IPS-20b (cell line): Measurements from ENCODE around the gene KIRREL3.

Source experiments
- H3K27ac ChIP-seq: one replicate; pipeline ENCODE4 v1.5.1; 2013; ENCODE audit warnings: low read length
- H3K27me3 ChIP-seq: 2 replicates; pipeline ENCODE4 v1.6.1; 2013; ENCODE audit warnings: mild to moderate bottlenecking, low read length, inconsistent platforms; ENCODE audit not compliant: insufficient read depth
- H3K36me3 ChIP-seq: 2 replicates; pipeline ENCODE4 v1.6.1; 2013; ENCODE audit warnings: low read depth, mild to moderate bottlenecking, inconsistent platforms, low read length, moderate library complexity; ENCODE audit not compliant: insufficient read depth
- H3K4me1 ChIP-seq: 2 replicates; pipeline ENCODE4 v1.6.1; 2013; ENCODE audit warnings: mild to moderate bottlenecking, control low read depth, inconsistent platforms, low read length, moderate library complexity; ENCODE audit not compliant: insufficient read depth
- H3K4me3 ChIP-seq: 2 replicates; pipeline ENCODE4 v1.5.1; 2013; ENCODE audit warnings: mild to moderate bottlenecking, low read length, inconsistent platforms
- H3K9ac ChIP-seq: 2 replicates; pipeline ENCODE4 v1.6.1; 2013; ENCODE audit warnings: low read depth, mild to moderate bottlenecking, inconsistent platforms, low read length, moderate library complexity
- H3K9me3 ChIP-seq: 2 replicates; pipeline ENCODE4 v1.6.1; 2013; ENCODE audit warnings: mild to moderate bottlenecking, low read depth, low read length, inconsistent platforms; ENCODE audit not compliant: insufficient read depth

KIRREL3 gene

GRCh38 chr11:126804363-126804762 lies 196.2 kb downstream of the KIRREL3 start:
- H3K4me3 ChIP-seq = no peak overlapping the region
- H3K27ac ChIP-seq = no peak overlapping the region
- H3K36me3 ChIP-seq = no peaks in the 10 kb centered on the region
- H3K27me3 ChIP-seq = no peaks in the 10 kb centered on the region
- H3K9ac ChIP-seq = no peak overlapping the region
- no peaks in the 10 kb centered on the region for H3K9me3 ChIP-seq
- no peaks in the 10 kb centered on the region for H3K4me1 ChIP-seq

DNA sequence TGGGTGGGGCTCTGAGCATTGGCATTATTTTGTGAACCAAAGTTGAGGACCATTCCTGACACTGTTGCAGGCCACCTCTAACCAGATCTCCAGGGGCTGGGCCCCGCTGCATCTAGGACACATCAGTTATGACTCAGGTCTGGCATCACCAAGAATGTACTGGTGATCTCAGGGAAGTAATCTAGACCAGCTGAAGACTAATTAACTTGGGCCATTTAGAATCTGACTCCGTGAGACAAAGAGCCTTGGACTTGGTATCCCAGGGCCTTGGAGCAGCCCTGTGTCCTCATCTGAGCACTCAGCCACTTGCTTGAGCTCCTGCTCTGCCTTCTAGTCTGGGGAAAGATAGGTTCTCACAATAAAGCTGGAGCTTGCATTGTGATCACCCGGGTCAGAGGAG lies 200.6 kb downstream of the KIRREL3 start:
- H3K9ac ChIP-seq = no peak overlapping the region
- no peaks in the 10 kb centered on the region for H3K27me3 ChIP-seq
- no peaks in the 10 kb centered on the region for H3K9me3 ChIP-seq
- H3K27ac ChIP-seq = no peak overlapping the region
- H3K4me3 ChIP-seq = no peak overlapping the region
- no peaks in the 10 kb centered on the region; the same call in 1 of the 2 replicates for H3K4me1 ChIP-seq
- no peaks in the 10 kb centered on the region for H3K36me3 ChIP-seq

DNA sequence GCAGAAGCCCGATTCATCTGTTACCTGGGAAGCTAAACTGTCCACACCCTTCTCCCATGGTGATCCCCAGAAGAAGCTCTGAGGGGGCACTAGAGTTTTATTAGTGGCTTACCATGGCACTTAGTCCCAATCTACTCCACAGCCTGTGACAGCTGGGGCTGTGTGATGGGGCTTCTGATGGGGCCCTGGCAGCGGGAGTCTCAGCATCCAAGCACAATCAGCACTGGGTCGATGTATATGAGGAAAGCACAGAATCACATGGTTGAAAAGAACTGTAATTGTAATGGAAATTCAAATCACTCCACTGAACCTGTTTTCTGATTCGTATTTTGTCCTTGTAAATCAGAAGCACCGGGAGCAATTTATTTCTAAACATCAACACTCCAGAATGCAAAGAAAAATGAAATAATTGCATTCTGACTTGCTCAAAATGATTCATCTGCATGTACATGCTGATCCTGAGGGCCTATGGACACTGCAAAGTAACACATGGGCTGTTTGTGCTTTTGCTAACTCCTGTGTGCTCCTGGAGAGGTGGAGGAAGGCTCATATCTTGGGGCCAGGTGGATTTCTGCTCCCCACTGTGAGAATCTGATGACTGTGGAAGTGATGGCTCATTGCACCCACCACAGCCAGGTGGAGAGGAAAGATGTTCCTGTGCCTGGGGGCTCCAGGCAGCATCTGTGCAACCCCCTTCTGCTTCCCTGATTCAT lies 203.0 kb downstream of the KIRREL3 start:
- no peaks in the 10 kb centered on the region for H3K27me3 ChIP-seq
- H3K27ac ChIP-seq = no peak overlapping the region
- H3K4me1 ChIP-seq = no peaks in the 10 kb centered on the region; the same call in 1 of the 2 replicates
- H3K9ac ChIP-seq = no peak overlapping the region
- H3K4me3 ChIP-seq = no peak overlapping the region
- H3K36me3 ChIP-seq = no peaks in the 10 kb centered on the region
- H3K9me3 ChIP-seq = no peaks in the 10 kb centered on the region

- H3K36me3 ChIP-seq = no peaks in the 10 kb centered on the region
- H3K9ac ChIP-seq = no peak overlapping the region
- no peak overlapping the region for H3K4me3 ChIP-seq
- H3K27ac ChIP-seq = no peak overlapping the region
- H3K9me3 ChIP-seq = no peaks in the 10 kb centered on the region
- peaks cover 5% of the 10 kb centered on the region for H3K4me1 ChIP-seq
- H3K27me3 ChIP-seq = no peaks in the 10 kb centered on the region
These were observed 207.0 kb downstream of the KIRREL3 start for GRCh38 chr11:126793596-126793995.

DNA sequence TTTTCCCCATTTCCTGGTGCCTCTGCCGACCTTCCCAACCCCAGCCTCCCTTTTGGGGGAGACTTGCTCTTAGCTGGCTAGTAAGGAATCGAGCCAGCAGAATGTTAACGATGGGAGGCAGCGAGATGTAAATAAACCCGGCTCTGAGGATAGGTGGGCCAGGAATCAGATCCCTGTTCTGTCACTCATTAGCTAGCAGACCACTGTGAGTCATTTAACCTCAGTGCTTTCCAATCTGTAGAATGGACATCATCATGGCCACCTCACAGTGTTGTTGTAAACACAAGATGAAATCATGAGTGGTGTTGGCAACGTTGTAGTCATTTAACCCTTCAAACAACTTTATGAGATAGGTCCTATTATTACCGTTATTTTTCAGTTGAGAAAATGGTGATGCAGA lies 208.6 kb downstream of the KIRREL3 start:
- H3K4me3 ChIP-seq = no peak overlapping the region
- peaks cover 5% of the 10 kb centered on the region; the same call in 1 of the 2 replicates for H3K4me1 ChIP-seq
- H3K9me3 ChIP-seq = no peaks in the 10 kb centered on the region
- H3K36me3 ChIP-seq = no peaks in the 10 kb centered on the region
- H3K9ac ChIP-seq = no peak overlapping the region
- no peak overlapping the region for H3K27ac ChIP-seq
- H3K27me3 ChIP-seq = no peaks in the 10 kb centered on the region

GRCh38 chr11:126791446-126791845 lies 209.1 kb downstream of the KIRREL3 start:
- Histone ChIP-seq H3K4me3 (no peak overlapping the region), H3K4me1 (peaks cover 5% of the 10 kb centered on the region; the same call in 1 of the 2 replicates), H3K36me3 (no peaks in the 10 kb centered on the region), H3K27me3 (no peaks in the 10 kb centered on the region), H3K9ac (no peak overlapping the region), H3K27ac (no peak overlapping the region), H3K9me3 (no peaks in the 10 kb centered on the region)

GRCh38 chr11:126790550-126791081 lies 210.0 kb downstream of the KIRREL3 start:
- H3K9ac ChIP-seq = no peak overlapping the region
- no peak overlapping the region for H3K27ac ChIP-seq
- H3K27me3 ChIP-seq = no peaks in the 10 kb centered on the region
- no peaks in the 10 kb centered on the region for H3K36me3 ChIP-seq
- no peak overlapping the region for H3K4me3 ChIP-seq
- no peaks in the 10 kb centered on the region for H3K9me3 ChIP-seq
- H3K4me1 ChIP-seq = peaks cover 5% of the 10 kb centered on the region; the same call in 1 of the 2 replicates

DNA sequence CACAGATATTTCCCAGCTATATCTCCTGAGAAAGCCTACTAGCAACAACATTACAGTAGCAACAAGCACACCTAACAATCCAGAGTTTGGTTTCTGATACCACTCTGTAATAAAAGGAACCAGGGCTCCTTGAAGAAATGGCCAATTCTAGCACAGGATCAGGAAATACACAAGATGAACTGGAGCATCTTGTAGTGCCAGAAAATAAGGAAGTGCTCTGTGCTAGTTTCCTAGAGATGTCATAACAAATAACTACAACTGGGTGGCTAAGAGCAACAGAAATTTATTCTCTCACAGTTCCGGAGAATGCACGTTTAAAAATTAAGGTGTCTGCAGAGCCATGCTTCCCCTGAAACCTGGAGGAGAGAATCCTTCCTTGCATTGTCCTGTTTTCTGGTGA lies 217.8 kb downstream of the KIRREL3 start:
- peaks cover 5% of the 10 kb centered on the region; the same call in 1 of the 2 replicates for H3K4me1 ChIP-seq
- no peaks in the 10 kb centered on the region for H3K9me3 ChIP-seq
- no peak overlapping the region for H3K27ac ChIP-seq
- no peaks in the 10 kb centered on the region for H3K27me3 ChIP-seq
- no peaks in the 10 kb centered on the region for H3K36me3 ChIP-seq
- H3K9ac ChIP-seq = no peak overlapping the region
- H3K4me3 ChIP-seq = no peak overlapping the region

- Histone ChIP-seq H3K36me3 (no peaks in the 10 kb centered on the region), H3K27me3 (no peaks in the 10 kb centered on the region), H3K27ac (no peak overlapping the region), H3K4me1 (peaks cover 5% of the 10 kb centered on the region; the same call in 1 of the 2 replicates), H3K9ac (no peak overlapping the region), H3K4me3 (no peak overlapping the region), H3K9me3 (no peaks in the 10 kb centered on the region)
These were observed 218.6 kb downstream of the KIRREL3 start for GRCh38 chr11:126781942-126782341.

GRCh38 chr11:126776119-126776518 lies 224.5 kb downstream of the KIRREL3 start:
- H3K4me3 ChIP-seq = no peak overlapping the region
- H3K4me1 ChIP-seq = no peaks in the 10 kb centered on the region
- H3K36me3 ChIP-seq = no peaks in the 10 kb centered on the region
- no peaks in the 10 kb centered on the region for H3K27me3 ChIP-seq
- no peak overlapping the region for H3K27ac ChIP-seq
- no peaks in the 10 kb centered on the region for H3K9me3 ChIP-seq
- no peak overlapping the region for H3K9ac ChIP-seq

DNA sequence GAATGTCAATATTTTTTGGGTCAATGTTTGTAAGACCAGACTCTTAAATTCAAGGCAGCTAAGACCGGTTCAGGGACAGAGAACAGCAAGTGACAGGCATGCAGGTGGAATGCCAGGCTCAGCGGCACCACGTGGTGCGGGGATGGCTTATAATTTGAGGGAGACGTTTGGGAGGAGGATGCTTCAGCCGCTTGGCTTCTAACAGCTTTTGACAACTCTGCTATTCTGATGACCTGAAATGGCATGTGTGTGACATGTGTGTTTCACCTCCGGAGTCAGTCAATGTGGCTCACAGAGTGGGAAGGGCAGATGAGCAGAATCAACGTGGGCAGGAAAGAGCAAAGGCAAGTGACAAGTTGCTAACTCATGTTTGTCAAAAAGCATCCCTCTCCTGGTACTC lies 228.3 kb downstream of the KIRREL3 start:
- H3K27me3 ChIP-seq = no peaks in the 10 kb centered on the region
- no peak overlapping the region for H3K4me3 ChIP-seq

GRCh38 chr11:126768702-126769101 lies 231.9 kb downstream of the KIRREL3 start:
- no peak overlapping the region for H3K9ac ChIP-seq
- H3K36me3 ChIP-seq = no peaks in the 10 kb centered on the region
- no peak overlapping the region for H3K27ac ChIP-seq
- no peaks in the 10 kb centered on the region for H3K4me1 ChIP-seq
- no peaks in the 10 kb centered on the region for H3K27me3 ChIP-seq
- H3K9me3 ChIP-seq = no peaks in the 10 kb centered on the region
- H3K4me3 ChIP-seq = no peak overlapping the region

More for the DNA sequence above, 228.3 kb downstream of the KIRREL3 start:
- no peak overlapping the region for H3K9ac ChIP-seq
- H3K36me3 ChIP-seq = no peaks in the 10 kb centered on the region
- H3K27ac ChIP-seq = no peak overlapping the region
- no peaks in the 10 kb centered on the region for H3K4me1 ChIP-seq
- H3K9me3 ChIP-seq = no peaks in the 10 kb centered on the region
